ENCODE measurements around the gene REPIN1. TPM values are rescaled to one million over a fixed set of nuclear protein-coding genes. Genes with fewer than 3 reads are reported as not detected.

The REPIN1 gene
- total and polyA plus RNA-seq, 9 of the 15 experiments (the other 6 are each of a cell fraction or from before 2014, with no cell fraction given) = 8.1 to 283 (median 94.3) TPM

- TF ChIP-seq CHD7 (IDR thresholded peaks at IDR 0.05; ENCODE audit: low read depth, low read length) (no peak), GTF2F1 (IDR thresholded peaks at IDR 0.05; ENCODE audit: low read depth, low read length) (no peak), RBM22 (IDR thresholded peaks at IDR 0.05; ENCODE audit: low read depth, low read length, poor library complexity, severe bottlenecking) (no peak), PHTF2 (CRISPR knock-in tag; IDR thresholded peaks at IDR 0.05) (no peak), ELF1 (tag; IDR thresholded peaks at IDR 0.05) (no peak), PTRF (tag; IDR thresholded peaks at IDR 0.05) (no peak), CBX2 (IDR thresholded peaks at IDR 0.05; ENCODE audit: insufficient read depth, low read length, poor library complexity, severe bottlenecking) (no peak), DDX20 (tag; IDR thresholded peaks at IDR 0.05; ENCODE audit: low read depth) (no peak), BRF2 (IDR thresholded peaks at IDR 0.05; ENCODE audit: borderline replicate concordance, insufficient read depth, insufficient read length) (no peak)
Measured at GRCh38 chr7:150359622-150360362, 8.8 kb upstream of the REPIN1 start (continued).

Data from K562 (cell line).